Endothelial cell (in vitro differentiated cells): ENCODE data around the gene BAZ2B. TPM values are rescaled to one million over a fixed set of nuclear protein-coding genes. Genes with fewer than 3 reads are reported as not detected.

Experiments used
- DNase-seq: peaks from one replicate; pipeline ENCODE4 v3.0.0; 2021; ENCODE audit warnings: low spot score
- H3K27ac Mint-ChIP-seq: one replicate; pipeline ENCODE4 v1.8.0; 2021; ENCODE audit warnings: mixed read lengths, inconsistent platforms; ENCODE audit not compliant: unreplicated experiment
- H3K27me3 Mint-ChIP-seq: one replicate; pipeline ENCODE4 v1.8.0; 2021; ENCODE audit warnings: mild to moderate bottlenecking, moderate library complexity, mixed read lengths, inconsistent platforms; ENCODE audit not compliant: unreplicated experiment
- H3K36me3 Mint-ChIP-seq: one replicate; pipeline ENCODE4 v1.8.0; 2021; ENCODE audit warnings: mild to moderate bottlenecking, low read depth, mixed read lengths, inconsistent platforms; ENCODE audit not compliant: unreplicated experiment
- H3K4me1 Mint-ChIP-seq: one replicate; pipeline ENCODE4 v1.8.0; 2021; ENCODE audit warnings: mild to moderate bottlenecking, mixed read lengths, inconsistent platforms; ENCODE audit not compliant: unreplicated experiment
- H3K4me3 Mint-ChIP-seq: one replicate; pipeline ENCODE4 v1.8.0; 2021; ENCODE audit warnings: mild to moderate bottlenecking, mixed read lengths, inconsistent platforms; ENCODE audit not compliant: unreplicated experiment
- H3K9me3 Mint-ChIP-seq: one replicate; pipeline ENCODE4 v1.8.0; 2021; ENCODE audit warnings: mixed read lengths, inconsistent platforms; ENCODE audit not compliant: unreplicated experiment
- total RNA-seq: library from RNA; stranded (reverse); fragmentation: NEBNext Ultra II Directional; extraction: Animal tissue kit (Norgen Biotek cat#: 25700); gene quantifications from one replicate; pipeline ENCODE4 v1.2.1, GENCODE V29; 2021; ENCODE audit not compliant: unreplicated experiment
- TF ChIP-seq, protein P1 (sequence below): fragments of 200-600 bp; sonication (generic); IDR thresholded peaks from one replicate; pipeline ENCODE4 v1.5.0; 2021; ENCODE audit warnings: antibody characterized with exemption; ENCODE audit not compliant: unreplicated experiment

BAZ2B gene
- total RNA-seq, 1 donor from 2014 or later: 100 TPM

GRCh38 chr2:159613091-159613490 is 3.3 kb downstream of the BAZ2B start:
- peak overlapping the region; percentile 100 for H3K27ac Mint-ChIP-seq
- H3K4me1 Mint-ChIP-seq: peaks cover 33% of the 10 kb centered on the region
- TF ChIP-seq, protein P1, sequence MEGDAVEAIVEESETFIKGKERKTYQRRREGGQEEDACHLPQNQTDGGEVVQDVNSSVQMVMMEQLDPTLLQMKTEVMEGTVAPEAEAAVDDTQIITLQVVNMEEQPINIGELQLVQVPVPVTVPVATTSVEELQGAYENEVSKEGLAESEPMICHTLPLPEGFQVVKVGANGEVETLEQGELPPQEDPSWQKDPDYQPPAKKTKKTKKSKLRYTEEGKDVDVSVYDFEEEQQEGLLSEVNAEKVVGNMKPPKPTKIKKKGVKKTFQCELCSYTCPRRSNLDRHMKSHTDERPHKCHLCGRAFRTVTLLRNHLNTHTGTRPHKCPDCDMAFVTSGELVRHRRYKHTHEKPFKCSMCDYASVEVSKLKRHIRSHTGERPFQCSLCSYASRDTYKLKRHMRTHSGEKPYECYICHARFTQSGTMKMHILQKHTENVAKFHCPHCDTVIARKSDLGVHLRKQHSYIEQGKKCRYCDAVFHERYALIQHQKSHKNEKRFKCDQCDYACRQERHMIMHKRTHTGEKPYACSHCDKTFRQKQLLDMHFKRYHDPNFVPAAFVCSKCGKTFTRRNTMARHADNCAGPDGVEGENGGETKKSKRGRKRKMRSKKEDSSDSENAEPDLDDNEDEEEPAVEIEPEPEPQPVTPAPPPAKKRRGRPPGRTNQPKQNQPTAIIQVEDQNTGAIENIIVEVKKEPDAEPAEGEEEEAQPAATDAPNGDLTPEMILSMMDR: no peak

GRCh38 chr2:159612255-159612901 is 4.0 kb downstream of the BAZ2B start:
- Mint-ChIP-seq H3K4me3 (peak overlapping the region; percentile 52), H3K36me3 (peaks cover 9% of the 10 kb centered on the region), H3K9me3 (no peaks in the 10 kb centered on the region), H3K27ac (peak overlapping the region; percentile 90), H3K4me1 (peaks cover 29% of the 10 kb centered on the region), H3K27me3 (peaks cover 15% of the 10 kb centered on the region)
- DNase-seq: no peak
- TF ChIP-seq, protein P1: no peak

More at GRCh38 chr2:159613091-159613490, 3.3 kb downstream of the BAZ2B start:
- peaks cover 9% of the 10 kb centered on the region for H3K36me3 Mint-ChIP-seq
- H3K9me3 Mint-ChIP-seq: no peaks in the 10 kb centered on the region
- H3K4me3 Mint-ChIP-seq: peak overlapping the region; percentile 100
- DNase-seq: no peak
- peaks cover 15% of the 10 kb centered on the region for H3K27me3 Mint-ChIP-seq

- H3K4me3 Mint-ChIP-seq: no peak overlapping the region
- peaks cover 33% of the 10 kb centered on the region for H3K4me1 Mint-ChIP-seq
- TF ChIP-seq, protein P1: no peak
- peaks cover 4% of the 10 kb centered on the region for H3K27me3 Mint-ChIP-seq
- no peak for DNase-seq
- no peaks in the 10 kb centered on the region for H3K9me3 Mint-ChIP-seq
- peaks cover 4% of the 10 kb centered on the region for H3K36me3 Mint-ChIP-seq
- peak overlapping the region; percentile 38 for H3K27ac Mint-ChIP-seq
Observed at GRCh38 chr2:159609811-159610549, 6.4 kb downstream of the BAZ2B start.

DNA sequence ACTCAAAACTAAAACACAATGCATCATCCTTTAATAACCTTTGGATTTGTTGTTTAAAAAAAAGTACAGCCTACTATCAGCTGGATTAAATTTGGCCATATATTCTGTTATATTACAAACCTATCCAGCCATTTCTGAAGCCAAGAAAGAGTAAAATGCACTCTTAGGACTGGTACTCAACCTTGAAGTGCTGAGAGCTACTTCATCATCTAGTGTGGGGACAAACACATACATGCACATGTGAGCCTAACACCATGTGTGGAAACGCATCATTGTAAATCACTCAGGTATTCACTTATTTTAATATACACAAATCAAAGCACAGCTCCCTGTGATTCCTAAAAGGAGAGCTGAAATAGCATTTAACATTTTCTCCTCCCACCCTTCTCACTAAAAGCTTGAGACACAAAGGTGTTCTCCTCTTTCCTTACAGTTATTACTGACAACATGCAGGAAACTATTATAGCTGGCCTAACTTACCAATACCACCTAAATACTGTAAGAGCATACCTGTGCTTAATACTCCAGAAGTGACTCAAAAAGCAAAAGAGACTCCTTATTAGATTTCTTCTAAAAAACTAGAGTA is 7.5 kb downstream of the BAZ2B start:
- no peaks in the 10 kb centered on the region for H3K36me3 Mint-ChIP-seq
- DNase-seq: no peak
- H3K4me3 Mint-ChIP-seq: no peak overlapping the region
- H3K27me3 Mint-ChIP-seq: no peaks in the 10 kb centered on the region
- H3K9me3 Mint-ChIP-seq: no peaks in the 10 kb centered on the region
- TF ChIP-seq, protein P1: no peak
- no peak overlapping the region for H3K27ac Mint-ChIP-seq
- peaks cover 26% of the 10 kb centered on the region for H3K4me1 Mint-ChIP-seq
